Measurements from ENCODE around the gene CASTOR1. TPM values are rescaled to one million over a fixed set of nuclear protein-coding genes. Genes with fewer than 3 reads are reported as not detected.
A peak's percentile ranks its signal among the peaks of the same experiment; 100 is the strongest.

CASTOR1 gene
- total RNA-seq, 1 experiment from 2014 or later: 8.4 TPM

- Histone ChIP-seq H3K4me1 (ENCODE audit: low read length) (no peaks in the 10 kb centered on the region), H3K4me3 (ENCODE audit: low read length) (no peak overlapping the region), H3K27me3 (ENCODE audit: low read length) (no peaks in the 10 kb centered on the region), H3K36me3 (ENCODE audit: insufficient read depth, low read length) (no peaks in the 10 kb centered on the region), H2AFZ (ENCODE audit: low read length) (no peak overlapping the region), H3K4me2 (ENCODE audit: low read depth, low read length, poor library complexity, severe bottlenecking) (no peak overlapping the region), H3K9me2 (replicated peaks; ENCODE audit: insufficient read depth, low read length) (no peaks in the 10 kb centered on the region), H4K20me1 (ENCODE audit: insufficient read depth, low read depth, low read length) (peaks cover 4% of the 10 kb centered on the region; the same call in 1 of the 2 replicates), H3K9ac (ENCODE audit: low read length) (no peak overlapping the region), H3K9me3 (ENCODE audit: low read length) (no peaks in the 10 kb centered on the region), H3K79me2 (ENCODE audit: low read length) (no peaks in the 10 kb centered on the region), H3K27ac (ENCODE audit: low read length) (no peak overlapping the region)
- no peak for DNase-seq
These were observed 6.7 kb downstream of the CASTOR1 start for GRCh38 chr22:30282616-30283046.

- H3K79me2 ChIP-seq (ENCODE audit: low read length): no peaks in the 10 kb centered on the region
- no peak overlapping the region for H3K4me2 ChIP-seq (ENCODE audit: low read depth, low read length, poor library complexity, severe bottlenecking)
- H4K20me1 ChIP-seq (ENCODE audit: insufficient read depth, low read depth, low read length): no peaks in the 10 kb centered on the region
- H3K36me3 ChIP-seq (ENCODE audit: insufficient read depth, low read length): no peaks in the 10 kb centered on the region
- DNase-seq: no peak
- no peak overlapping the region for H3K9ac ChIP-seq (ENCODE audit: low read length)
- no peaks in the 10 kb centered on the region for H3K4me1 ChIP-seq (ENCODE audit: low read length)
- H2AFZ ChIP-seq (ENCODE audit: low read length): no peak overlapping the region
- no peak overlapping the region for H3K4me3 ChIP-seq (ENCODE audit: low read length)
- no peaks in the 10 kb centered on the region for H3K9me2 ChIP-seq (replicated peaks; ENCODE audit: insufficient read depth, low read length)
- H3K9me3 ChIP-seq (ENCODE audit: low read length): no peaks in the 10 kb centered on the region
- no peak overlapping the region for H3K27ac ChIP-seq (ENCODE audit: low read length)
- no peaks in the 10 kb centered on the region for H3K27me3 ChIP-seq (ENCODE audit: low read length)
These were observed 8.8 kb downstream of the CASTOR1 start for GRCh38 chr22:30280505-30280904.

DNA sequence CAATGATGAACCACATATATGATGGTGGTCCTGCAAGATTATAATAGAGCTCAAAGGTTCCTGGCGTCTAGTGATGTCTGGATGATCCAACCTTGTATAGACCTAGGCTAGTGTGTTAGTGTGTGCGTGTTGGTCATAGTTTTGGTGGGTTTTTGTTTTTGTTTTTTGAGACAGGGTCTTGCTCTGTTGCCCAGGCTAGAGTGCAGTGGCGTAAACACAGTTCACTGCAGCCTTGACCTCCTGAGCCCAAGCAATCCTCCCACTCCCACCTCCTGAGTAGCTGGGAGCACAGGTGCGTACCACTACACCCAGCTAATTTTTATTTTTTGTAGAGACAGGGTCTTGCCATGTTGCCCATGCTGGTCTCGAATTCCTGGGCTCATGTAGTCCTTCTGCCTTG is 9.4 kb downstream of the CASTOR1 start:
- no peak overlapping the region for H3K9ac ChIP-seq (ENCODE audit: low read length)
- no peak for DNase-seq
- H3K79me2 ChIP-seq (ENCODE audit: low read length): no peaks in the 10 kb centered on the region
- H3K27me3 ChIP-seq (ENCODE audit: low read length): no peaks in the 10 kb centered on the region
- H3K4me1 ChIP-seq (ENCODE audit: low read length): no peaks in the 10 kb centered on the region
- no peaks in the 10 kb centered on the region for H3K9me2 ChIP-seq (replicated peaks; ENCODE audit: insufficient read depth, low read length)
- no peak overlapping the region for H3K4me3 ChIP-seq (ENCODE audit: low read length)
- H3K9me3 ChIP-seq (ENCODE audit: low read length): no peaks in the 10 kb centered on the region
- no peak overlapping the region for H3K4me2 ChIP-seq (ENCODE audit: low read depth, low read length, poor library complexity, severe bottlenecking)
- H2AFZ ChIP-seq (ENCODE audit: low read length): no peak overlapping the region
- H4K20me1 ChIP-seq (ENCODE audit: insufficient read depth, low read depth, low read length): no peaks in the 10 kb centered on the region
- no peak overlapping the region for H3K27ac ChIP-seq (ENCODE audit: low read length)
- H3K36me3 ChIP-seq (ENCODE audit: insufficient read depth, low read length): no peaks in the 10 kb centered on the region

GRCh38 chr22:30279046-30279788 is 10.1 kb downstream of the CASTOR1 start:
- Histone ChIP-seq H3K36me3 (ENCODE audit: insufficient read depth, low read length) (no peaks in the 10 kb centered on the region), H3K9me2 (replicated peaks; ENCODE audit: insufficient read depth, low read length) (no peaks in the 10 kb centered on the region), H4K20me1 (ENCODE audit: insufficient read depth, low read depth, low read length) (no peaks in the 10 kb centered on the region), H3K27me3 (ENCODE audit: low read length) (no peaks in the 10 kb centered on the region), H3K27ac (ENCODE audit: low read length) (no peak overlapping the region), H3K9ac (ENCODE audit: low read length) (no peak overlapping the region), H3K4me1 (ENCODE audit: low read length) (no peaks in the 10 kb centered on the region), H2AFZ (ENCODE audit: low read length) (no peak overlapping the region), H3K4me2 (ENCODE audit: low read depth, low read length, poor library complexity, severe bottlenecking) (no peak overlapping the region), H3K4me3 (ENCODE audit: low read length) (no peak overlapping the region), H3K79me2 (ENCODE audit: low read length) (no peaks in the 10 kb centered on the region), H3K9me3 (ENCODE audit: low read length) (no peaks in the 10 kb centered on the region)
- no peak for DNase-seq

GRCh38 chr22:30277547-30278344 is 11.6 kb downstream of the CASTOR1 start:
- no peaks in the 10 kb centered on the region for H3K79me2 ChIP-seq (ENCODE audit: low read length)
- H3K9me3 ChIP-seq (ENCODE audit: low read length): no peaks in the 10 kb centered on the region
- H2AFZ ChIP-seq (ENCODE audit: low read length): no peak overlapping the region
- no peak overlapping the region for H3K27ac ChIP-seq (ENCODE audit: low read length)
- no peaks in the 10 kb centered on the region for H3K27me3 ChIP-seq (ENCODE audit: low read length)
- H3K36me3 ChIP-seq (ENCODE audit: insufficient read depth, low read length): no peaks in the 10 kb centered on the region
- H4K20me1 ChIP-seq (ENCODE audit: insufficient read depth, low read depth, low read length): no peaks in the 10 kb centered on the region
- H3K4me1 ChIP-seq (ENCODE audit: low read length): no peaks in the 10 kb centered on the region
- H3K4me3 ChIP-seq (ENCODE audit: low read length): no peak overlapping the region
- H3K4me2 ChIP-seq (ENCODE audit: low read depth, low read length, poor library complexity, severe bottlenecking): no peak overlapping the region
- H3K9ac ChIP-seq (ENCODE audit: low read length): no peak overlapping the region
- H3K9me2 ChIP-seq (replicated peaks; ENCODE audit: insufficient read depth, low read length): no peaks in the 10 kb centered on the region
- DNase-seq: no peak

DNA sequence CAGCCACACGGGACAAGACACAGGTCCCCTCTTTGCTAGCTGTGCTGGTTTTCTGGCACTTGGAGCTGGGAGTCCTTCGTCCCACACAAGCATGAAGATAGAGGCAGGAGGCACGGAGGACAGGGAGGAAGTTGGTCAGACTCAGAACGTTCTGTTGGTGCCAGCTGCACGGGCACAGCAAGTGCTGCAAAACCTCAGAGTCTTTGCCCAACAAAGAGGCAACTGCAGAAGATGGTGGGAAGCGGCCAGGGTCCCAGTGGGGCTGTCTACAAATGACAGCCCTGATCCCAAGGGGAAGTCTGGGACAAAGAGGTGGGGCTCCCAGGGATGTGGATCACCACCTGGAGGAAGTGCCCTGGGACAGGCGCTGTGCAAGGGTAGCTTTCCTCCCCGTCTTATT is 13.3 kb downstream of the CASTOR1 start:
- Histone ChIP-seq H3K9me3 (ENCODE audit: low read length) (no peaks in the 10 kb centered on the region), H4K20me1 (ENCODE audit: insufficient read depth, low read depth, low read length) (no peaks in the 10 kb centered on the region), H3K27ac (ENCODE audit: low read length) (no peak overlapping the region), H3K27me3 (ENCODE audit: low read length) (no peaks in the 10 kb centered on the region), H3K4me2 (ENCODE audit: low read depth, low read length, poor library complexity, severe bottlenecking) (no peak overlapping the region), H3K9ac (ENCODE audit: low read length) (no peak overlapping the region), H3K36me3 (ENCODE audit: insufficient read depth, low read length) (no peaks in the 10 kb centered on the region), H3K9me2 (replicated peaks; ENCODE audit: insufficient read depth, low read length) (no peaks in the 10 kb centered on the region), H3K4me1 (ENCODE audit: low read length) (no peaks in the 10 kb centered on the region), H2AFZ (ENCODE audit: low read length) (0 out of 2 replicates have a peak overlapping the region, but pooled peaks have one; percentile 20), H3K79me2 (ENCODE audit: low read length) (no peaks in the 10 kb centered on the region), H3K4me3 (ENCODE audit: low read length) (no peak overlapping the region)
- DNase-seq: no peak

DNA sequence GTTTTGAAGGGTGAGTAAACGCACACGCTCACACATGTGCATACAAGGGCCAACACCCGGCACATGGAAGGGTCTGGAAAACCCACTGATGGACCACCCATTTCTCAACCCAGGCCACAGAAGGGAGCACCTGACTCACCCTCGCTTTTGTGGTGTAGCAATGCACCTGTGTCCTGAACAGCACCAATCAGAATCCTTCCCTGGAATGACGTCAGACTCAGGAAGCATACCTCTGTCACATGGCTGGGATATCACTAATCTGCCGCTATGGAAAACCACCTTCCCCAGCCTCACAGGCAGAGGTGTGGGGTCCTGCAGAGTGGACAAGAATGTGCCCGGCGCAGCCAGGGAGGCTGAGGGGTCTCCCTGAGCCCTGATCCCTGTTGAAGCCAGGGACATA is 13.7 kb downstream of the CASTOR1 start:
- Histone ChIP-seq H3K4me1 (ENCODE audit: low read length) (no peaks in the 10 kb centered on the region), H3K4me3 (ENCODE audit: low read length) (no peak overlapping the region), H2AFZ (ENCODE audit: low read length) (0 out of 2 replicates have a peak overlapping the region, but pooled peaks have one; percentile 20), H3K9me2 (replicated peaks; ENCODE audit: insufficient read depth, low read length) (no peaks in the 10 kb centered on the region), H3K4me2 (ENCODE audit: low read depth, low read length, poor library complexity, severe bottlenecking) (no peak overlapping the region), H3K9me3 (ENCODE audit: low read length) (no peaks in the 10 kb centered on the region), H3K27ac (ENCODE audit: low read length) (no peak overlapping the region), H4K20me1 (ENCODE audit: insufficient read depth, low read depth, low read length) (no peaks in the 10 kb centered on the region), H3K36me3 (ENCODE audit: insufficient read depth, low read length) (no peaks in the 10 kb centered on the region), H3K27me3 (ENCODE audit: low read length) (no peaks in the 10 kb centered on the region), H3K79me2 (ENCODE audit: low read length) (no peaks in the 10 kb centered on the region), H3K9ac (ENCODE audit: low read length) (no peak overlapping the region)
- no peak for DNase-seq

GRCh38 chr22:30274437-30274812 is 14.9 kb downstream of the CASTOR1 start:
- Histone ChIP-seq H3K4me3 (ENCODE audit: low read length) (no peak overlapping the region), H3K36me3 (ENCODE audit: insufficient read depth, low read length) (no peaks in the 10 kb centered on the region)

More at GRCh38 chr22:30274437-30274812, 14.9 kb downstream of the CASTOR1 start:
- no peaks in the 10 kb centered on the region for H3K27me3 ChIP-seq (ENCODE audit: low read length)
- no peak overlapping the region for H2AFZ ChIP-seq (ENCODE audit: low read length)
- no peaks in the 10 kb centered on the region for H3K9me3 ChIP-seq (ENCODE audit: low read length)
- no peaks in the 10 kb centered on the region for H4K20me1 ChIP-seq (ENCODE audit: insufficient read depth, low read depth, low read length)
- H3K4me2 ChIP-seq (ENCODE audit: low read depth, low read length, poor library complexity, severe bottlenecking): no peak overlapping the region
- no peaks in the 10 kb centered on the region for H3K4me1 ChIP-seq (ENCODE audit: low read length)
- H3K9me2 ChIP-seq (replicated peaks; ENCODE audit: insufficient read depth, low read length): no peaks in the 10 kb centered on the region
- H3K9ac ChIP-seq (ENCODE audit: low read length): no peak overlapping the region
- no peaks in the 10 kb centered on the region for H3K79me2 ChIP-seq (ENCODE audit: low read length)
- DNase-seq: no peak
- H3K27ac ChIP-seq (ENCODE audit: low read length): no peak overlapping the region

All from Karpas-422 (cell line).